K562 (cell line): ENCODE results near the gene STEEP1. TPM values are rescaled to one million over a fixed set of nuclear protein-coding genes. Genes with fewer than 3 reads are reported as not detected.

Experiments
- C11orf30 ChIP-seq: fragments of 450-650 bp; IDR thresholded peaks from 2 replicates; pipeline ENCODE4 v1.6.1; 2016; ENCODE audit warnings: low read depth, mild to moderate bottlenecking
- CBFA2T2 ChIP-seq: fragments of 450-650 bp; conservative IDR thresholded peaks from 2 replicates; pipeline ENCODE4 v1.6.1; 2017; ENCODE audit warnings: mild to moderate bottlenecking
- DDX20 ChIP-seq: fragments of 450-650 bp; IDR thresholded peaks from 2 replicates; pipeline ENCODE4 v1.6.1; 2016; ENCODE audit warnings: missing genetic modification characterization, low read depth, mild to moderate bottlenecking, missing compliant biosample characterization, moderate library complexity
- ELF2 ChIP-seq: fragments of 250-450 bp; sonication (Bioruptor Pico); IDR thresholded peaks from 2 replicates; pipeline ENCODE4 v1.5.0; 2021; ENCODE audit warnings: mild to moderate bottlenecking
- ELK3 ChIP-seq: fragments of 450-650 bp; formaldehyde crosslinking; IDR thresholded peaks from 2 replicates; pipeline ENCODE4 v1.4.0; 2020; ENCODE audit warnings: mild to moderate bottlenecking
- GABPB1 ChIP-seq: sonication (generic); formaldehyde crosslinking; IDR thresholded peaks from 2 replicates; pipeline ENCODE4 v1.8.0; 2022; ENCODE audit warnings: mild to moderate bottlenecking, missing genetic modification reagents
- HNRNPK ChIP-seq: fragments of 200-400 bp; formaldehyde crosslinking; IDR thresholded peaks from one replicate; pipeline ENCODE4 v1.6.1; 2018; ENCODE audit warnings: mild to moderate bottlenecking, low read depth, low read length; ENCODE audit not compliant: poor library complexity, severe bottlenecking
- HOXB6 ChIP-seq: fragments of 250-450 bp; sonication (Bioruptor Pico); IDR thresholded peaks from 2 replicates; pipeline ENCODE4 v1.5.1; 2022; ENCODE audit warnings: mild to moderate bottlenecking, borderline replicate concordance
- KLF16 ChIP-seq: IDR thresholded peaks from 2 replicates; pipeline ENCODE4 v1.6.1; 2016; ENCODE audit warnings: antibody characterized with exemption
- NONO ChIP-seq, 2 experiments: fragments of 200-400 bp in 1 of 2; fragments of 450-650 bp in 1 of 2; formaldehyde crosslinking in 1 of 2; IDR thresholded peaks; 2 replicates each; pipeline ENCODE4 v1.6.1; 2017; ENCODE audit warnings: low read depth in 2 of 2, mild to moderate bottlenecking in 2 of 2, moderate library complexity in 2 of 2, low read length in 1 of 2
- POLR2G ChIP-seq: fragments of 200-400 bp; formaldehyde crosslinking; IDR thresholded peaks from 2 replicates; pipeline ENCODE4 v1.6.1; 2017; ENCODE audit warnings: low read depth, mild to moderate bottlenecking, antibody characterized with exemption, low read length, moderate library complexity
- SIN3B ChIP-seq: fragments of 450-650 bp; IDR thresholded peaks from 2 replicates; pipeline ENCODE4 v1.6.1; 2017; ENCODE audit warnings: low read depth, mild to moderate bottlenecking, moderate library complexity
- SUPT5H ChIP-seq: fragments of 450-650 bp; IDR thresholded peaks from 2 replicates; pipeline ENCODE4 v1.6.1; 2016
- TBL1XR1 ChIP-seq, 2 experiments: IDR thresholded peaks; 2 replicates each; pipeline ENCODE4 v1.6.1; 2012; ENCODE audit warnings: improper control_type of control experiment in 2 of 2, low read length in 2 of 2, mild to moderate bottlenecking in 1 of 2
- TCF7L2 ChIP-seq: fragments of 150-350 bp; IDR thresholded peaks from 2 replicates; pipeline ENCODE4 v1.6.1; 2016; ENCODE audit warnings: low read depth, mild to moderate bottlenecking, low read length, moderate library complexity
- TOE1 ChIP-seq, 2 experiments: fragments of 450-650 bp in 1 of 2; sonication (generic) in 1 of 2; formaldehyde crosslinking in 1 of 2; IDR thresholded peaks; 2 replicates each; pipeline versions ENCODE4 v1.7.1 to v1.8.0; 2016 to 2022; ENCODE audit warnings: borderline replicate concordance in 2 of 2, mild to moderate bottlenecking in 2 of 2, antibody characterized with exemption in 1 of 2, inconsistent platforms in 1 of 2, low read depth in 1 of 2, missing genetic modification reagents in 1 of 2, moderate library complexity in 1 of 2
- ZNF639 ChIP-seq, 2 experiments: fragments of 200-800 bp in 1 of 2; sonication (Bioruptor generic) in 1 of 2; sonication (generic) in 1 of 2; formaldehyde crosslinking in 1 of 2; IDR thresholded peaks in 1 of 2; conservative IDR thresholded peaks in 1 of 2; 2 replicates each; pipeline versions ENCODE4 v1.5.0 to v1.6.1; 2016 to 2020; ENCODE audit warnings: missing compliant biosample characterization in 1 of 2, missing genetic modification characterization in 1 of 2, missing genetic modification reagents in 1 of 2
- ZNF77 ChIP-seq: fragments of 250-450 bp; sonication (Bioruptor Pico); IDR thresholded peaks from 2 replicates; pipeline ENCODE4 v1.5.0; 2020
- polyA plus RNA-seq, 8 experiments: library from polyadenylated mRNA; depleted of rRNA in 4 of 8; stranded (reverse) in 5 of 8; unstranded in 3 of 8; fragments of >200 nt; fragmentation: Nextera tagmentation in 2 of 8; fragmentation: Illumina TruSeq in 1 of 8; extraction: Ambion mirVana in 2 of 8; extraction: Trizol in 1 of 8; gene quantifications; 2 replicates each; pipeline versions ENCODE4 v1.2.1 to v1.2.3, GENCODE V29; 2011 to 2014; ENCODE audit warnings: inconsistent platforms in 1 of 8, missing spikeins in 1 of 8
- total RNA-seq, 7 experiments: library from RNA; depleted of rRNA in 6 of 7; stranded (reverse); fragments of >200 nt in 6 of 7; fragmentation: Illumina TruSeq in 2 of 7; extraction: Trizol in 2 of 7; gene quantifications; 2 replicates each; pipeline versions ENCODE4 v1.2.1 to v1.2.3, GENCODE V29; 2011 to 2021; ENCODE audit warnings: low replicate concordance in 1 of 7
- TF ChIP-seq, protein P1 (sequence below): fragments of 200-400 bp; formaldehyde crosslinking; IDR thresholded peaks from 2 replicates; pipeline ENCODE4 v1.6.1; 2017; ENCODE audit warnings: mild to moderate bottlenecking, low read depth, low read length, moderate library complexity
- TF ChIP-seq, protein P2 (sequence below): sonication (generic); formaldehyde crosslinking; IDR thresholded peaks from 2 replicates; pipeline ENCODE4 v1.8.0; 2022; ENCODE audit warnings: mild to moderate bottlenecking, low read depth, missing genetic modification reagents

Gene STEEP1
- total and polyA plus RNA-seq, 9 of the 15 experiments (the other 6 are each of a cell fraction or from before 2014, with no cell fraction given), result 15.0 to 73.7 (median 40.3) TPM

GRCh38 chrX:119565107-119565663 lies at the start of gene STEEP1 (continued):
- TF ChIP-seq SUPT5H, result peak; percentile 73
- TF ChIP-seq HNRNPK, result no peak
- peak; percentile 62; the same call in 1 of the 2 replicates for TF ChIP-seq GABPB1 (CRISPR knock-in tag)
- TF ChIP-seq HOXB6 (CRISPR knock-in tag), result no peak
- TF ChIP-seq DDX20 (tag), result no peak
- TF ChIP-seq NONO (IDR thresholded peaks at IDR 0.05; ENCODE audit: low read depth in 2 of 2, low read length in 1 of 2), result peak in 1 of 2 experiments; percentile 95; a peak in 2 of 4 replicates
- TF ChIP-seq ZNF639 (CRISPR knock-in tag; conservative IDR thresholded peaks at IDR 0.05 in 1 of 2, IDR thresholded peaks at IDR 0.05 in 1 of 2), result no peak
- TF ChIP-seq ZNF77 (CRISPR knock-in tag), result no peak
- TF ChIP-seq C11orf30, result peak; percentile 96
- peak; percentile 67; the same call in 1 of the 2 replicates for TF ChIP-seq CBFA2T2
- TF ChIP-seq, protein P1, sequence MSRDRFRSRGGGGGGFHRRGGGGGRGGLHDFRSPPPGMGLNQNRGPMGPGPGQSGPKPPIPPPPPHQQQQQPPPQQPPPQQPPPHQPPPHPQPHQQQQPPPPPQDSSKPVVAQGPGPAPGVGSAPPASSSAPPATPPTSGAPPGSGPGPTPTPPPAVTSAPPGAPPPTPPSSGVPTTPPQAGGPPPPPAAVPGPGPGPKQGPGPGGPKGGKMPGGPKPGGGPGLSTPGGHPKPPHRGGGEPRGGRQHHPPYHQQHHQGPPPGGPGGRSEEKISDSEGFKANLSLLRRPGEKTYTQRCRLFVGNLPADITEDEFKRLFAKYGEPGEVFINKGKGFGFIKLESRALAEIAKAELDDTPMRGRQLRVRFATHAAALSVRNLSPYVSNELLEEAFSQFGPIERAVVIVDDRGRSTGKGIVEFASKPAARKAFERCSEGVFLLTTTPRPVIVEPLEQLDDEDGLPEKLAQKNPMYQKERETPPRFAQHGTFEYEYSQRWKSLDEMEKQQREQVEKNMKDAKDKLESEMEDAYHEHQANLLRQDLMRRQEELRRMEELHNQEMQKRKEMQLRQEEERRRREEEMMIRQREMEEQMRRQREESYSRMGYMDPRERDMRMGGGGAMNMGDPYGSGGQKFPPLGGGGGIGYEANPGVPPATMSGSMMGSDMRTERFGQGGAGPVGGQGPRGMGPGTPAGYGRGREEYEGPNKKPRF, result no peak
- TF ChIP-seq KLF16, result no peak
- TF ChIP-seq TOE1 (IDR thresholded peaks at IDR 0.05; ENCODE audit: borderline replicate concordance), result peak; percentile 95
- TF ChIP-seq TOE1 (CRISPR knock-in tag; IDR thresholded peaks at IDR 0.05; ENCODE audit: borderline replicate concordance, low read depth), result no peak
- peak; percentile 94 for TF ChIP-seq TCF7L2
- peak; percentile 46; the same call in 1 of the 2 replicates for TF ChIP-seq POLR2G
- TF ChIP-seq SIN3B, result peak; percentile 93
- TF ChIP-seq, protein P2, sequence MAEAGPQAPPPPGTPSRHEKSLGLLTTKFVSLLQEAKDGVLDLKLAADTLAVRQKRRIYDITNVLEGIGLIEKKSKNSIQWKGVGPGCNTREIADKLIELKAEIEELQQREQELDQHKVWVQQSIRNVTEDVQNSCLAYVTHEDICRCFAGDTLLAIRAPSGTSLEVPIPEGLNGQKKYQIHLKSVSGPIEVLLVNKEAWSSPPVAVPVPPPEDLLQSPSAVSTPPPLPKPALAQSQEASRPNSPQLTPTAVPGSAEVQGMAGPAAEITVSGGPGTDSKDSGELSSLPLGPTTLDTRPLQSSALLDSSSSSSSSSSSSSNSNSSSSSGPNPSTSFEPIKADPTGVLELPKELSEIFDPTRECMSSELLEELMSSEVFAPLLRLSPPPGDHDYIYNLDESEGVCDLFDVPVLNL, result no peak
- TF ChIP-seq ELF2 (CRISPR knock-in tag), result peak; percentile 56; the same call in 1 of the 2 replicates
- TF ChIP-seq ELK3, result no peak
- peak in 1 of 2 experiments; percentile 89; a peak in 2 of 4 replicates for TF ChIP-seq TBL1XR1 (IDR thresholded peaks at IDR 0.05; ENCODE audit: low read length in 2 of 2)
